OCI-LY3 (cell line): ENCODE results near the gene BICDL1.

Experiments
- CTCF ChIP-seq: fragments of 200-600, 300-600 bp; sonication (generic); IDR thresholded peaks from 2 replicates; pipeline ENCODE4 v1.5.1; 2014; ENCODE audit warnings: antibody characterized with exemption, low read length, low read depth
- EZH2phosphoT487 ChIP-seq: fragments of 200-600 bp; shearing (Covaris generic); IDR thresholded peaks from 2 replicates; pipeline ENCODE4 v1.6.1; 2018; ENCODE audit warnings: antibody characterized with exemption, mixed run types, low read depth

- TF ChIP-seq CTCF = no peak
- no peak for TF ChIP-seq EZH2phosphoT487
Observed at GRCh38 chr12:120060717-120061116, 71.7 kb downstream of the BICDL1 start.
